BE2C (cell line): Measurements from ENCODE around the gene SLC25A43.
A peak's percentile ranks its signal among the peaks of the same experiment; 100 is the strongest.

Experiments used
- DNase-seq: peaks from one replicate; pipeline ENCODE4 v3.0.0-alpha.2; 2020
- H3K27me3 ChIP-seq: fragments of 250-450 bp; sonication (Bioruptor Pico); 2 replicates; pipeline ENCODE4 v1.5.1; 2020; ENCODE audit warnings: mild to moderate bottlenecking
- H3K36me3 ChIP-seq: fragments of 250-450 bp; sonication (Bioruptor Pico); 2 replicates; pipeline ENCODE4 v1.5.1; 2020; ENCODE audit warnings: mild to moderate bottlenecking
- H3K4me1 ChIP-seq: fragments of 250-450 bp; sonication (Bioruptor Pico); 2 replicates; pipeline ENCODE4 v1.5.1; 2020
- H3K4me3 ChIP-seq: 2 replicates; pipeline ENCODE4 v1.5.1; 2011; ENCODE audit warnings: low read depth, low read length
- H3K9me3 ChIP-seq: fragments of 250-450 bp; sonication (Bioruptor Pico); 2 replicates; pipeline ENCODE4 v1.5.1; 2020
- CTCF ChIP-seq: IDR thresholded peaks from 2 replicates; pipeline ENCODE4 v1.5.1; 2012; ENCODE audit warnings: mild to moderate bottlenecking, low read depth, low read length

The SLC25A43 gene

GRCh38 chrX:119468551-119469312, 69.6 kb downstream of the SLC25A43 start:
- TF ChIP-seq CTCF, result peak; percentile 46
- Histone ChIP-seq H3K4me1 (no peaks in the 10 kb centered on the region), H3K9me3 (no peaks in the 10 kb centered on the region), H3K4me3 (peak overlapping the region; percentile 76), H3K27me3 (no peaks in the 10 kb centered on the region), H3K36me3 (peaks cover 22% of the 10 kb centered on the region)
- DNase-seq, result peak; percentile 87

DNA sequence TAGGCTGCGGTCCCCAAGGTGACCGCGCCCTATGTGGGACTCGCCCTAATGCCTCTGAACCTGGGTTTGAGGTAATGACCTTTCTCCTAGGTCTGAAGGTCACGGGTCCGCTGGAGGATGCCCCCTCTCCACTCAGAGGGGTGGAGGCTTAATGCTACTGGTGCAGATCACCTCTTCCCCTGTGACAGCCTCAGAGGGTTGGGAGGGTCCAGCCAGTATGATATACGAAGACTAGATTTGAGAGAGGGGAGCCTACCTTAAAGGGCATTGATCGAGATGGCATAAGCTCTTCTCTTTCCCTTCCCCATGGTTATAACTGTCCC, 70.1 kb downstream of the SLC25A43 start:
- Histone ChIP-seq H3K9me3 (no peaks in the 10 kb centered on the region), H3K4me1 (no peaks in the 10 kb centered on the region), H3K4me3 (peak overlapping the region; percentile 75), H3K27me3 (no peaks in the 10 kb centered on the region), H3K36me3 (peaks cover 22% of the 10 kb centered on the region)
- no peak for DNase-seq
- TF ChIP-seq CTCF, result no peak; the same call in 1 of the 2 replicates

GRCh38 chrX:119474615-119475388, 75.7 kb downstream of the SLC25A43 start:
- TF ChIP-seq CTCF, result no peak
- Histone ChIP-seq H3K4me1 (no peaks in the 10 kb centered on the region), H3K36me3 (peaks cover 17% of the 10 kb centered on the region), H3K27me3 (no peaks in the 10 kb centered on the region), H3K4me3 (no peak overlapping the region), H3K9me3 (no peaks in the 10 kb centered on the region)
- DNase-seq, result no peak

DNA sequence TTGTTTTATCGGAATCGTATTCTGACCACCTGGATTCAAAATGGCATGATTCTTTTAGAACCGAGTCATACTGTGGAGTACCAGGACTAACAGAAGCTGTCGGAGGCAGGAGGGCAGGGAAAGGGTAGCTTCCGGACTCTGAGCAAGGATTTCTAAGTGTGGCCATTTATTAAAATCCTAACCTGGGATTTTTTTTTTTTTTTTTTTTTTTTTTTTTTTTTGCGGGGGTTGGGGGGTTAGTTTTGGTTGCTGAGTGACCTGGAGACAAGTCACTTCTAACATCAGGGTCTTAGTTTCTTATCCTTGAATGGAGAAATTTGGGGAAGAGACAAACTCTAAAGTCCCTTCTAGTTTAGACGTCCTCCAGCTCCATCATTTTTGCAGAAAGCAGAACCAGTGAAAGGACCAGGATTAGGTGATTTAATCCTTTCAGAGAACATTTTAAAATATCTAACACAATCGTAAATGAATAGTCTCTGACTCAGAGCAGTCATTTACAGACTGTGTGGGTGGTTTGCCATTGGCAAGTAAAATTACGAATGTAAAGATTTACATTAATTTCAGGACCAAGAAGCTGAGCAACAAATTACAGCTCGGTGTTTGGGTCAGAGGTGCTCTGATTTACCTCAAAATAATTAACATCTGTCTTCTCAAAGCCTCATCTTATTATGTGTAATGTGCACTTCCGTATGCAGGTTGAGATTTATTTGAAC, 76.4 kb downstream of the SLC25A43 start:
- peaks cover 10% of the 10 kb centered on the region for H3K36me3 ChIP-seq
- no peaks in the 10 kb centered on the region for H3K4me1 ChIP-seq
- no peak for DNase-seq

DNA sequence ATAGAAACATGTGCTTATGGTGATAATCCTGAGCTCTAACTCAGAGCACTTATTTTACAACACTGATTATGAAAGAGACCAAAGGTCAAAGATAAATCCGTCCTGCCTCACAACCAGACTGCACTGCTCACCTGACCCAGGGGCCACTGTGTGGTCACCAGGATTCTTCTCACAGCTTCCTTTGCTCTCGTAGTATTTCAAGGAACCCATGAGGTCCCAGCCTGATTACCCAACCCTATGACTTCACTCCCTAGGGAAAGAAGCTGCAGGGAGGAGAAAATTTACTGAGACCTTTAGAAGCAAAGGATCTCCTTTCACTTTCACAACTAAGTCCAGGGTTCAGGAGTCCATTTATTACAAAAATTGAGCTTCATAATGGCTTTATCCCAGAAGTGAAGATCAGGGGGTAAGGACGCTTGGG, 78.7 kb downstream of the SLC25A43 start:
- DNase-seq, result no peak
- no peak overlapping the region for H3K4me3 ChIP-seq
- TF ChIP-seq CTCF, result no peak
- no peaks in the 10 kb centered on the region for H3K9me3 ChIP-seq
- H3K4me1 ChIP-seq, result peaks cover 6% of the 10 kb centered on the region
- H3K36me3 ChIP-seq, result no peaks in the 10 kb centered on the region
- no peaks in the 10 kb centered on the region for H3K27me3 ChIP-seq

More for the DNA sequence above, 76.4 kb downstream of the SLC25A43 start:
- no peaks in the 10 kb centered on the region for H3K9me3 ChIP-seq
- TF ChIP-seq CTCF, result no peak
- no peak overlapping the region for H3K4me3 ChIP-seq
- H3K27me3 ChIP-seq, result no peaks in the 10 kb centered on the region
